Measurements from ENCODE around the gene LPIN3. TPM values are rescaled to one million over a fixed set of nuclear protein-coding genes. Genes with fewer than 3 reads are reported as not detected.
"Not testable (repeated sequence)": the region's sequence is repeated elsewhere in the genome, so short reads cannot be mapped to it uniquely, and the experiment has no call there.

Gene LPIN3
- total RNA-seq, 6 donors from 2014 or later, result 9.4 to 78.6 (median 14.2) TPM

GRCh38 chr20:41307021-41307420 is 33.6 kb upstream of the LPIN3 start:
- Histone ChIP-seq H3K4me1 (peaks cover 14 to 19% (median 18%) of the 10 kb centered on the region in 4 donors), H3K9me3 (no peaks in the 10 kb centered on the region), H3K36me3 (no peaks in the 10 kb centered on the region), H3K27ac (no peak overlapping the region), H3K4me3 (no peak overlapping the region), H3K27me3 (no peaks in the 10 kb centered on the region)
- no peak for DNase-seq
- ATAC-seq (ENCODE audit: low FRiP score in 2 of 2), result no peak
- WGBS, 2 donors, result 100% methylated on average over 1 of the region's 1 CpG
- TF ChIP-seq EP300 (IDR thresholded peaks at IDR 0.05) (no peak), POLR2AphosphoS5 (IDR thresholded peaks at IDR 0.05) (no peak), CTCF (IDR thresholded peaks at IDR 0.05) (no peak), POLR2A (IDR thresholded peaks at IDR 0.05) (no peak)

GRCh38 chr20:41308290-41308711 is 32.3 kb upstream of the LPIN3 start:
- Histone ChIP-seq H3K36me3 (no peaks in the 10 kb centered on the region), H3K27ac (peak overlapping the region; percentile 43 to 74 (median 65)), H3K4me1 (peaks cover 14 to 19% (median 18%) of the 10 kb centered on the region in 4 donors), H3K27me3 (no peaks in the 10 kb centered on the region), H3K9me3 (no peaks in the 10 kb centered on the region), H3K4me3 (no peak overlapping the region)
- TF ChIP-seq POLR2AphosphoS5 (IDR thresholded peaks at IDR 0.05) (peak in 1 of 2 donors; percentile 7), EP300 (IDR thresholded peaks at IDR 0.05) (no peak)
- 18 to 24% methylated on average over 1 of the region's 1 CpG for WGBS, 2 donors
- DNase-seq (no peak), ATAC-seq (ENCODE audit: low FRiP score in 2 of 2) (peak; percentile 71 to 88)

- TF ChIP-seq POLR2A (IDR thresholded peaks at IDR 0.05) (no peak), CTCF (IDR thresholded peaks at IDR 0.05) (no peak), EP300 (IDR thresholded peaks at IDR 0.05) (no peak), POLR2AphosphoS5 (IDR thresholded peaks at IDR 0.05) (no peak)
- ATAC-seq (ENCODE audit: low FRiP score in 2 of 2) (peak in 1 of 2 donors; percentile 62), DNase-seq (no peak)
- 24 to 28% methylated on average over 3 of the region's 3 CpGs for WGBS, 2 donors
- no peaks in the 10 kb centered on the region for H3K27me3 ChIP-seq
- H3K27ac ChIP-seq, result peak overlapping the region; percentile 43 to 74 (median 65)
- no peak overlapping the region for H3K4me3 ChIP-seq
- H3K36me3 ChIP-seq, result no peaks in the 10 kb centered on the region
- no peaks in the 10 kb centered on the region for H3K9me3 ChIP-seq
- H3K4me1 ChIP-seq, result peaks cover 14 to 19% (median 18%) of the 10 kb centered on the region in 4 donors
Measured at GRCh38 chr20:41308726-41309413, 31.8 kb upstream of the LPIN3 start.

GRCh38 chr20:41309817-41310216 is 30.8 kb upstream of the LPIN3 start:
- no peak overlapping the region for H3K4me3 ChIP-seq
- peak in 1 of 2 donors; percentile 28 for ATAC-seq (ENCODE audit: low FRiP score in 2 of 2)
- H3K27me3 ChIP-seq, result no peaks in the 10 kb centered on the region
- peak overlapping the region in 3 of 4 donors; percentile 43 to 67 (median 63) for H3K27ac ChIP-seq
- H3K9me3 ChIP-seq, result no peaks in the 10 kb centered on the region
- DNase-seq, result no peak
- no peak for TF ChIP-seq EP300 (IDR thresholded peaks at IDR 0.05)
- WGBS, 2 donors, result 68 to 72% methylated on average over 2 of the region's 2 CpGs
- peaks cover 14 to 27% (median 18%) of the 10 kb centered on the region in 4 donors for H3K4me1 ChIP-seq
- no peaks in the 10 kb centered on the region for H3K36me3 ChIP-seq

GRCh38 chr20:41312009-41312408 is 28.6 kb upstream of the LPIN3 start:
- not testable (repeated sequence) for H3K4me3 ChIP-seq; H3K36me3 ChIP-seq; H3K27ac ChIP-seq; DNase-seq; H3K27me3 ChIP-seq; ATAC-seq (ENCODE audit: low FRiP score in 2 of 2); H3K9me3 ChIP-seq
- peaks cover 18 to 40% (median 23%) of the 10 kb centered on the region in 4 donors for H3K4me1 ChIP-seq
- 87 to 91% methylated on average over 6 of the region's 6 CpGs for WGBS, 2 donors

GRCh38 chr20:41314386-41314785 is 26.2 kb upstream of the LPIN3 start:
- ATAC-seq (ENCODE audit: low FRiP score in 2 of 2) (no peak), DNase-seq (no peak)
- no peaks in the 10 kb centered on the region for H3K36me3 ChIP-seq
- no peaks in the 10 kb centered on the region for H3K9me3 ChIP-seq
- H3K27ac ChIP-seq, result peak overlapping the region in 1 of 4 donors; percentile 19
- H3K27me3 ChIP-seq, result no peaks in the 10 kb centered on the region
- WGBS, 2 donors, result 78 to 83% methylated on average over 2 of the region's 2 CpGs
- peaks cover 9 to 35% (median 14%) of the 10 kb centered on the region in 4 donors for H3K4me1 ChIP-seq
- no peak for TF ChIP-seq POLR2AphosphoS5 (IDR thresholded peaks at IDR 0.05)
- H3K4me3 ChIP-seq, result no peak overlapping the region

- Histone ChIP-seq H3K9me3 (no peaks in the 10 kb centered on the region), H3K27ac (peak overlapping the region; percentile 69 to 92 (median 87)), H3K4me3 (peak overlapping the region in 3 of 4 donors; percentile 80 to 96 (median 94)), H3K36me3 (no peaks in the 10 kb centered on the region), H3K27me3 (no peaks in the 10 kb centered on the region), H3K4me1 (peaks cover 4 to 29% (median 15%) of the 10 kb centered on the region in 4 donors)
- DNase-seq (no peak), ATAC-seq (ENCODE audit: low FRiP score in 2 of 2) (no peak)
- WGBS, 2 donors, result 80 to 83% methylated on average over 6 of the region's 6 CpGs
- TF ChIP-seq CTCF (IDR thresholded peaks at IDR 0.05), result no peak
- no peak for TF ChIP-seq POLR2A (IDR thresholded peaks at IDR 0.05)
- TF ChIP-seq POLR2AphosphoS5 (IDR thresholded peaks at IDR 0.05), result no peak
- no peak for TF ChIP-seq EP300 (IDR thresholded peaks at IDR 0.05)
Measured at GRCh38 chr20:41316051-41316450, 24.6 kb upstream of the LPIN3 start.

Data from upper lobe of left lung (tissue), 6 donors.